ENCODE results near the gene STK32B.
A peak's percentile ranks its signal among the peaks of the same experiment; 100 is the strongest.
"Not testable (repeated sequence)": the region's sequence is repeated elsewhere in the genome, so short reads cannot be mapped to it uniquely, and the experiment has no call there.

The STK32B gene

DNA sequence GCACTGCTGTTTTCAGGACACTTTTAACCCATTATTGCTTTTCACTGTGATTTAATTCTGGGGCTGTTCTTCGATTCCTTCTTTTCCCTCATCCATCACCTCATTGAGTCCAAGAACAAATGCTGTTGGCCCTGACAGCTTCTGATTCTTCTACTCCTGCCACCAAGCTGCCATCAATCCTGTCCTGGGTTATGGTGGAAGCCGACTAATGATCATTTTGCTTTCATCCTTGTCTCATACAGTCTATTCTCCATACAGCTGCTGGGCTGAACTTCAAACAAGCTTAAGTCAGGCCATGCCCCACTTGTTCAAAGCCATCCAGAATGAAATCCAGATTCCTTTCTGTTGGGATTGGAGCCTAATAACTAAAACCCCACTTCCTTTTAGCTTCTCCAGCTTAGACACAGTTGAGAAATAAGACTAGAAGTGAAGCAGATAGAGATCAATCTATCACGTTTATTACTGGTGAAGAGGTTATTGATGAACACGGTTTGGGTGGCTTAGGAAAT lies 161.9 kb downstream of the STK32B start:
- no peak for DNase-seq

- DNase-seq, result no peak
Observed at GRCh38 chr4:5215321-5215720, 164.0 kb downstream of the STK32B start.

- DNase-seq, result no peak
Observed at GRCh38 chr4:5217421-5217820, 166.1 kb downstream of the STK32B start.

DNA sequence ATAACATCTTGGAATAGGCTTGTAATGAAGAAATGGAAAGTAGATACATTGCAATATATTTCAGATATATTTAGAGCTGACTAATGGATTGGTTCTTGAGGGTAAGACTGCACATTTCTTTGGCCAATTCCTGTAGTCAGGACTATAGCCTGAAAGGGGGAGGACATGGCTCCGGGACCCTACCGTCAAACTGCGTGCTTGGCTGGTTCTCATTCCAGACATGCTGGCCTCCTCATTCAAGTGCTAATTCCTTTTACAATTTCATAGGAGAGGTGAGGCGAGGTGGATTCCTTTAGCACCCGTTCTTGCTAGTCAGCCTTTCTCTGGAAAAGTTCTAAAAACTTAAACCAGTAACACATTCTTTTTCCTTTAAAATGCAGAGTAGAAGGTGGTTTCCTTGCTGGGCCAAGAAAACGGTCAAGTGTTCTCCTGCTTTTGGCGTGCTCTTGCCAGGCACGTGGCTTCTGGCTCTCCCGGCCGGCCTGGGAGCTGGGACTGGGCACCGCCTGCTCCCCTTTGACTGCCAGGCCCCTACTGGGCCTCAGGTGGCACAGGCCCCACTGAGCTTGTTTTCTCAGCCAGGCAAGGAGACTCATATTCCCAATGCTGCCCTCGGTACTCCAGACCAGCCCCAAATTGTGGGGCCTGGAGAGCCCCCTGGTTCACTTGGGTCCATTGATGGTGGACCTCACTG lies 167.2 kb downstream of the STK32B start:
- no peak for DNase-seq

DNA sequence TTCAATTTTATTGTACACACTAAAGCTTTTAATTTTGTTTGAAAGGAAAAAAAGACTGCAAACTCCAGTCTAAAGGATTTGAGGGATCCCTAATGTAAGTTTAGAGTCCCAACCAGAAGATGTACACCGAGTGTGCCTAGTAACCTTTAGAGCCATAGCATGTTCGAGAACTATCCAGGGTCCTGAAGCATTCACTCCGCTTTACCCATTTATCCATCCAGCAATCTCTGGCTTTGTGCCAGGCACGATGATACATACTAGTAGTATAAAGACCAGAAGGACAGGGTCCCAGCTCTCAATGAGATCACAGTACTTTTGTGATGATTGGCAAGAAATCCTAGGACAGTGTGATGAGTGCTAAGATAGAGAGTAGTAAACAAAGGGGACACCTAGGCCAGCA lies 168.7 kb downstream of the STK32B start:
- no peak for DNase-seq

- DNase-seq, result no peak
Observed at GRCh38 chr4:5222047-5222446, 170.8 kb downstream of the STK32B start.

GRCh38 chr4:5222951-5223350 lies 171.7 kb downstream of the STK32B start:
- DNase-seq, result no peak

- no peak for DNase-seq
Observed at GRCh38 chr4:5224340-5224739, 173.1 kb downstream of the STK32B start.

DNA sequence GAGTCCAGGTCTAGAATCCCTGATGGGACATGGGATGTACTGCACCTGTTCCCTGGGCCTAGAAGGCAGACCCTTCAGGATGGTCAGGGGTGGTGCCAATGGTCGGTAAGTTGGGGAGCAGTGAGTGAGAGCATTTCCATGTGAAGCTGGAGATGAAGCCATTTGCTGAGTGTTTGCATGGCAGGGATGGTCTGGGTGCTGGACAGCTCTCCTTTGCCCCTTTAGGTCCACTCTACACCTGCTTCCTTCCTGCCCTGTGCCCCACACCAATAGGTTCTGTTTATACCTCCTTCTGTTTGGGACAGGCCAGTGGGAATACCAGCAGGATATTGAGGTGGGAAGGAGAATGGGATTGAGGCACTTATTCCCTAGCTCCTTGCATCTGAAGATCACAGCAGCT lies 181.3 kb downstream of the STK32B start:
- DNase-seq, result no peak

- no peak for DNase-seq
Observed at GRCh38 chr4:5237086-5237660, 185.9 kb downstream of the STK32B start.

DNA sequence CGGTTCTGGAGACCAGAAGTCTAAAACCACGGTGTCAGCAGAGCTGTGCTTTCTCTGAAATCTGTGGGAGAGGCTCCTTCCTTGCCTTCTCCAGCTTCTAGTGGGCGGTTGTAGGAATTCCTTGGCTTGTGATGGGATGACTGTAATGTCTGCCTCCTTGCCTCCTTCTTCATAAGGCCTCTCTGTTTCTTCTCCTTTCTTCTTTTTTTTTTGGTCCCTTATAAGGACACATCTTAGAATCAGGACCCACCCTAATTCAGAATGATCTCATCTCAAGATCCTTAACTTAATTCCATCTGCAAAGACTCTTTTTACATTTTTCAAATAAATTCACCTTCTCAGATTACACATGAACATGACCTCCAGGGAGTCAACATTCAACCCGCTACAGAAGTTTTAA lies 186.9 kb downstream of the STK32B start:
- no peak for DNase-seq

- DNase-seq, result not testable (repeated sequence)
Observed at GRCh38 chr4:5247061-5247460, 195.8 kb downstream of the STK32B start.

- no peak for DNase-seq
Observed at GRCh38 chr4:5247735-5248134, 196.5 kb downstream of the STK32B start.

GRCh38 chr4:5249727-5250126 lies 198.4 kb downstream of the STK32B start:
- no peak for DNase-seq

DNA sequence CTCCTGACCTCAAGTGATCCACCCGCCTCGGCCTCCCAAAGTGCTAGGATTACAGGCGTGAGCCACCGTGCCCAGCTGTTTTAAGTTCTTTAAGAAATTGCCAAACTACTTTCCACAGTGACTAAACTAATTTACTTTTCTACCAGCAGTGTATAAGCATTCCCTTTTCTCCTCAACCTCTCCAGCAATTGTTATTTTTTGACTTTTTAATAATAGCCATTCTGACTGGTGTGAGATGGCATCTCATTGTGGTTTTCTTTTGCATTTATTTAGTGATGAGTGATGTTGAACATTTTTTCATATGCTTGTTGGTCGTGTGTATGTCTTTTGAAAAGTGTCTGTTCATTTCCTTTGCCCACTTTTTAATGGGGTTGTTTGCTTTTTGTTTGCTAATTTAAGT lies 199.3 kb downstream of the STK32B start:
- not testable (repeated sequence) for DNase-seq

DNA sequence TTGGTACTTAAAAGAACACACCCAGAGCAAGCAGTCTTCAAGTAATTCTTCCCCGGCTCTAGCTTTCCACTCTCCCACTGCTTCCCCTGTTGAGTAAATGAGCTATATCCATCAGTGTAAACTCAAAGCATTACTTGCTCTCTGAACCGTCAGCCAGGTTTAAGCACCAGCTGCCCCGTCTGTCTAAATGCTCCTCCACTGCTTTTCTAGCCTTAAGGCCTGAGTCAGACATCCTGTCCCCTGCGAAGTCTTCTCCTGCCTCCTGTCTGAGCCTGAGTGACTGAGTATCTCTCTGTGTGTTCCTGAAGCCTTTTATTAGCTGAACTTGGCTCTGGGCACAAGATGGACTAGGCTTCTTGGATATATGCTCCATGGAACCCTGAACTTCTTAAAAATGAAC lies 205.1 kb downstream of the STK32B start:
- DNase-seq, result no peak

GRCh38 chr4:5257086-5257485 lies 205.8 kb downstream of the STK32B start:
- no peak for DNase-seq

- DNase-seq, result no peak
Observed at GRCh38 chr4:5259471-5259870, 208.2 kb downstream of the STK32B start.

GRCh38 chr4:5260121-5260520 lies 208.8 kb downstream of the STK32B start:
- DNase-seq, result no peak

GRCh38 chr4:5261866-5262265 lies 210.6 kb downstream of the STK32B start:
- no peak for DNase-seq

DNA sequence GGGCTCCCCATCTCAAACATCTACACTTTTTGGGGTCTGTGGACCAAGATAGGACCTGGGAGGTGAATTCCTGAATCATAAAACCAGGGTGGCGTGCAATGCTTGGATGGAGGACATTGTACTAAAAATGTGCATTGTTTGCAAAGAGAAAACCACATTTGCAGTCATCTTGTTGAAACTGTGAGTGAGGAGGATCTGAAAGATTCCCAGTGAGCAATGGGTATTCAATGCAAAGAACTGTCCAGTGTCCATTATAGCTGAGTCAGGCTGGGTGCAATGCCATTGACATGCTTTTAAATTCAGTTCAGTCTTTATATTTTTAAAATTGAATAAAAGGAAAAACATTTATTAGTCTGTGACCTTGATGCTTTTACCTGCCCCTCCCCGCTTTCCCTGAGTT lies 215.7 kb downstream of the STK32B start:
- DNase-seq, result no peak

DNA sequence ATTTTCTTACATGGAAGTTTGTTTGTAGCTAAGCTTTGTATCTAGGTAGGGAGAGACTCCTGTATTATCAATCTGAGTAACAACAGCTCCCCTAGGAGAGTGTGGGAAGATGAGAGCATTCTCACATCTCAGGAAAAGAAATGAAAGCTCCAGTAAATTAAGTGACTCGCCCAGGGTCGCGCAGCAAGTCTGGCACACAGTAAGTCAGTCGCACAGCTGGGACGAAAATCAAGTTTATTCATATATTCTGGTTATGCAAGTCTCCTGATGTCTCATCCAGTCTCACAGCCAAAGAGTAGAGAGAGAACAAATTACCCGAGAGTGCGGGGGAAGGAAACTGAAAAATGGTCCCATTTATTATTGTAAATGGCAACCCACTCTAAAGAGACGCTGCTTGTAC lies 216.1 kb downstream of the STK32B start:
- no peak for DNase-seq

GRCh38 chr4:5276475-5277075 lies 225.3 kb downstream of the STK32B start:
- no peak for DNase-seq

DNA sequence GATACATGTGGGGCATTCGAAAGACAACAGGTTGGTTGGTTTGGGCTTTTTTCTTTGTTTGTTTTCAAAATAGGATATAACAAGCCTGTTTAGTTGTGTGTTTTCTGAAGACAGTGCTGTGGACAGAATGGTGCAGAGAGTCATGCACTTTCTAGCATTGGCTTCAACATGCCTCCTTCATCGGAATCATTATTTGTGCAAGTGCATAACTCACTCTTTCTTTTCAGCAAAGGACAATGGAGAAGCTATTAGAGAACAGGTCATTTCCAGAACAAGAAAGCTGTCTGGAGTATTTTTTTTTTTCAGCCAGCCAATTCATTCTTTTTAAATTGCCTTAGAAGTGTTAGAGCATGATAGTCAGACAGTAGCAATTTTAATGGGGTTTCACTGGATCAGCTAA lies 225.8 kb downstream of the STK32B start:
- DNase-seq, result peak; percentile 9
